Measurements from ENCODE around the gene AARS2.
"Not testable (repeated sequence)": the region's sequence is repeated elsewhere in the genome, so short reads cannot be mapped to it uniquely, and the experiment has no call there.

Gene AARS2

DNA sequence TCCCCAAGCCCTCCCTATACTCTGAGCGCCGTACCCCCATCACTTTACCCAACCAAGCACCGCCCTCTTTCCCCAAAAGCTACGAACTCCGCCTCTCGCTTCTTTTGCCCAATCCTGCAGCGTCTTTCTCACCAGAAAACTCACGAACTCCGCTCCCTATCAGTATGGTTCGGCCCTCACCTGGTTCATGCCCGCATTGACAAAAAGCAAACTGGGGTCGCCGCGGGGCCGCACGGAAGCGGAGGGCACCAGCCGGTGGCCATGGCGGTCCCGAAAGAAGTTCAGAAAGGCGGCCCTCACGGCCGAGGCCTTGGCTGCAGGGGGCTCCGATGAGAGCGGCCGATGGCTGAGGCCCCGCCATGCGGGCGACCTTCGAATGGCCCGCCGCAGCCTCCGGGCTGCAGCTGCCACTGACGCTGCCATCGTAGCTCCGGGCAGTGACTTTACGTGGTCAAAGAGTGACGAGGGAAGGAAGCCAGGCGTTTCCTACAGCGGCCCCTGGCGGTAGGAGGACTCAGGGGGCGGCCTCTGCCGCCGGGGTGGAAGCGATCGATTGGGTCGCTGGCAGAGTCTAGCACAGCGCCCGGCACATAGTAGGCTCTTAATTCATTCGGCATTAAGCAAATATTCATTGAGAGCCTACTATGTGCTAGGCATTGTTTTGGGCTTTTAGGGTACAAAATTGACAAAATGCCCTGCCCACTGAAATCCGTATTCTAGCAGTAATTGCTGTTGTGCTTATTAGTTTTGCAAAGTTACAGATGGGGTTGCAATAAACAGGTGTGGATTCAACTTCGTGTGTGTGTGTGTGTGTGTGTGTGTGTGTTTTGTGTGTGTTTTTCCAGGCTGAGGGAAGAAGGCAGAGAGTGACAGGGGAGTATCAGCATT is at the start of gene AARS2:
Gene AARS2 (minus strand): TSS at position 447 of the 888 bp plus-strand sequence. CDS start 24 bp downstream, at position 423.
- DNase-seq (ENCODE audit: insufficient read length, low spot score) (peak; percentile 87), FAIRE-seq (peak; percentile 86)

DNA sequence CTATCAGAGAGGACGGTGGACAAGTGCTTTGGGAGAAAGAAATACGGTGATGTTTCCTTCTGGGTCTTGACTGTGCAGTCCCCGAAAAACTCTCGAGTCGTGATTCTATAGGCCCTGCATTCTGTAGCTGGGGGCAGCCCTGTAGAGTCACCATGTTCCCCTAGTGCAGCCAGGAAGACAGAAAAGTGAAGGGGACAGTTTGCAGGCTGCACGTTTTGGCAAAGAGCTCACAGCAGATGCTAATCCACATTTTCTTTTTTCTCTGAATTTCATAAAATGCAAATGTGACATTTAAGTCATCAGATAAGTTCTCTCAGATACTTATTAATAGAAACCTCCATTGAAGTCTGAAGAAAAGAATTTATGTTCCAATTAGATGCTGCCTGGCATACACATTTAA is 48.8 kb upstream of the AARS2 start:
- DNase-seq (ENCODE audit: insufficient read length, low spot score) (no peak), FAIRE-seq (no peak)

DNA sequence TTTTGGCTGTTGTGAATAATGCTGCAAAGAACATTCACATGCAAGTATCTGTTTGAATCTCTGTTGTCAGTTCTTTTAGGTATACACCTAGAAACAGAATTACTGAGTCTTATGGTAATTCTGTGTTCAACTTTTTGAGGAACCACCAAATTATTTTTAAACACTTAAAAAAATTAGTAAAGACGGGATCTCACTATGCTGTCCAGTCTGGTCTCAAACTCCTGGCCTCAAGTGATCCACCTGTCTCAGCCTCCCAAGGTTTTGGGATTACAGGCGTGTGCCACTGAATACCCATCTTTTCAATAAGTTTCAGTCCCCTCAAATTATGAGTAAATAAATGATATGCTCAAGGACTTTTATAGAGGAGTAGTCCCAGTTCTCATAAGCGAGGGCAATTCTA is 46.8 kb upstream of the AARS2 start:
- DNase-seq (ENCODE audit: insufficient read length, low spot score), result no peak
- FAIRE-seq, result no peak

DNA sequence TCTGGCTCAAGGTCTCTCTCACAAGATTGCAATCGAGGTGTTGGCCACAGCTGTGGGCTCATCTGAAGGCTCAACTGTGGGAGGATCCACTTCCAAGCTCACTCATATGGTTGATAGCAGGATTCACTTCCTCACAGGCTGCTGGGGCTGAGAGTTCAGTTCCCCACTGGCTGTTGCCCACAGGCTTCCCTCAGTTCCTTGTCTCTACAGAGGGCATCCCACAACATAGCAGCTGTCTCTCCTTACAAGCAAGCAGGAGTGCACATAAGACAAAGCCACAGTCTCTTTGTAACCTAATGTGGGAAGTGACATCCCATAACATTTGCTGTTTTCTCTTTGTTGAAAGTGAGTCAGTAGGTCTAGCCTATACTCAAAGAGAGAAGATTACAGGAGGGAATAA is 43.3 kb upstream of the AARS2 start:
- FAIRE-seq (no peak), DNase-seq (ENCODE audit: insufficient read length, low spot score) (no peak)

DNA sequence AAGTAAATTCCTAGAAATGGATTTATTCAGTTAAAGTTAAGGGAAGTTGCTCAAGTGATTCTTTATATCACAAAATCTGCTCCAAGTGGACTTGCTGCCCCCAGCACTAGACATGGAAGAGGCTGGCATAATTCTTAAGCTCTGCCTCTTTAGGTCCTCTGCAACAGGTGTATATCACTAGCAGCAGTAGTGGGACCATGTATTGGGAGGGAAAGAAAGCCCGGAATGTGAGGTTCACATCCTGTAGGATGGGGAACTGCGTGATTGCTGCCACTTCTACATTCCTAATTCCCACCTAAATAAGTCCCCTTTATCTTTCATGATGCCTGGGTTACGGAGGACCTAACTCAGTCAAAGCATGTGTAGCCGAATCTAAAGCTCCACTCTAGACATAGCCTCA is 42.5 kb upstream of the AARS2 start:
- DNase-seq (ENCODE audit: insufficient read length, low spot score), result no peak
- FAIRE-seq, result no peak

DNA sequence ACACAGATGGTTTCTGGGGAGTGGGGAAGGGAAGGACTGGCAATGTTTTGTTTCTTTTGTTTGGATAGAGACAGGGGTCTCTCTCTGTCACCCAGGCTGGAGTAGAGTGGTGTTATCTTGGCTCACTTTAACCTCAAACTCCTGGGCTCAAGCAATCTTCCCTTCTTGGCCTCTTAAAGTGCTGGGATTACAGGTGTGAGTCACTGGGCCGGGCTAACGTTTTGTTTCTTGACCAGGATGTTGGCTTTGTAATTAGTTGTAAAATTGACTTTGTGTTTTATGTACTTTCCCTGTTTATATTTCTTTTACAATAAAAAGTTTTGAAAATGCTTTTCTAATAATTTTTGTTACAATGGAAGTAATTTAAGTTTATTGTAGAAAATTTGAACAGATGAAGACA is 40.2 kb upstream of the AARS2 start:
- FAIRE-seq (no peak), DNase-seq (ENCODE audit: insufficient read length, low spot score) (no peak)

DNA sequence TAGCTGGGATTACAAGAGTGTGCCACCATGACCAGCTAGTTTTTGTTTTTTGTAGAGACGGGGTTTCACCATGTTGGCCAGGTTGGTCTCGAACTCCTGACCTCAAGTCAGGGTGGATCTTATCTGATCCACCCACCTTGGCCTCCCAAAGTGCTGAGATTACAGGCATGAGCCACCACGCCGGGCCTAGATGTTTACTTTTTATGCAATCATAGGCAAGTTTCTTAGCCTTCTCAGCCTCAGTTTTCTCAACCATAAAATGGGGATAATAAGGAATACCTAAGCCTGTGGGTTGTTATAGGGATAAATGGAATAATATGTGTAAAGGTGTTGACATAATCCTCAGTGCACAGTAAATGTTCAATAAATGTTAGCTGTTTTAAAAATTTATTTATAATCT is 39.1 kb upstream of the AARS2 start:
- DNase-seq (ENCODE audit: insufficient read length, low spot score) (no peak), FAIRE-seq (no peak)

DNA sequence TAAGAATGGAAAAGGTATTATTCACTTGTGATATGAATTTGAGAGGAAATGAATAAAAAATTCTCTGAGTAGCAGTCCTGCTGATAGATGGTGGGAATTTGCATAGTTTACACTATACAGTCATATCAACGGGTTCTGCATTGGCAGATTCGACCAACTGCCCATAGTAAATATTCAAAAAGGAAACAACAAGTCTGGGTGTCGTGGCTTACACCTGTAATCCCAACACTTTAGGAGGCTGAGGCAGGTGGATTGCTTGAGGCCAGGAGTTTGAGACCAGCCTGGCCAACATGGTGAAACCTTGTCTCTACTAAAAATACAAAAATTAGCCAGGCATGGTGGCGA is 37.5 kb upstream of the AARS2 start:
- not testable (repeated sequence) for DNase-seq (ENCODE audit: insufficient read length, low spot score); FAIRE-seq

DNA sequence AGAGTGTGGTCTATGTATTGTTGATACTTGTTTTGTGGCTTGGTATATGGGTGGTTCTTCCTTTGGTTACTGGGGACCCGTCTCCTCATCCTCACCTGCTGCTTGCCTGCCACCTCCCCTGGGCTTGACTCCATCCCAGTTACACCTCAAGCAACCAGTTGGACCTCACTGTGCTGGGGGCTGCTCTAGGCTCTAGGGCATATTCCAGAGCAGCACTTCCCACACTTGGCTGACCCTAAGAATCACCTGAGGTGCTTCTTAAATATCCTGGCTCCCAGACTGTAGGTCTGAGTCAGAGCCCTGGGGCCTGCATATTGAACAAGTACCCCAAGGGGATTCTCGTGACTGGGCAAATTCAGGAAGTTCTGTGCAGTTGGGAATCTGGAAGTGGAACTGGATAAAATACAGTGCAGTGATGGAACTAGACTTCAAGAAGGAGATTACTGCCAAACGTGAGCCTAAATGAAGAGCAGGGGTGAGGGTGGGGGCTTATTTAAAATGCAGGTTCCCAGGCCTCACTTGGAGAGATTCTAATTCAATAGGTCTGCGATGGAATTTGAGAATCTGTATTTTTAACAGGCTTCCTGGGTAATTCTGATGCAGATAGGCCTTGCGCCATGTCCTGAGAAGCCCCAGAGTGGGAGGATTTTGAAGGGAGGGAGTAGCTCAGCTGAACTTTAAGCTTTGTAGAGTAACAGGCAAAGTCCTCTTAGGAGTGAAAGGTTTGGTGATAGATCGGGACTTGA is 36.9 kb upstream of the AARS2 start:
- no peak for FAIRE-seq
- DNase-seq (ENCODE audit: insufficient read length, low spot score), result no peak

DNA sequence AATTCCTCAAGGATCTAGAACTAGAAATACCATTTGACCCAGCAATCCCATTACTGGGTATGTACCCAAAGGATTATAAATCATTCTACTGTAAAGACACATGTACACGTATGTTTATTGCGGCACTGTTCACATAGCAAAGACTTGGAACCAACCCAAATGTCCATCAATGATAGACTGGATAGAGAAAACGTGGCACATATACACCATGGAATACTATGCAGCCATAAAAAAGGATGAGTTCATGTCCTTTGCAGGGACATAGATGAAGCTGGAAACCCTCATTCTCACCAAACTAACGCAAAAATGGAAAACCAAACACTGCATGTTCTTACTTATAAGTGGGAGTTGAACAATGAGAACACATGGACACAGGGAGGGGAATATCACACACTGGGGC is 33.7 kb upstream of the AARS2 start:
- not testable (repeated sequence) for FAIRE-seq

DNA sequence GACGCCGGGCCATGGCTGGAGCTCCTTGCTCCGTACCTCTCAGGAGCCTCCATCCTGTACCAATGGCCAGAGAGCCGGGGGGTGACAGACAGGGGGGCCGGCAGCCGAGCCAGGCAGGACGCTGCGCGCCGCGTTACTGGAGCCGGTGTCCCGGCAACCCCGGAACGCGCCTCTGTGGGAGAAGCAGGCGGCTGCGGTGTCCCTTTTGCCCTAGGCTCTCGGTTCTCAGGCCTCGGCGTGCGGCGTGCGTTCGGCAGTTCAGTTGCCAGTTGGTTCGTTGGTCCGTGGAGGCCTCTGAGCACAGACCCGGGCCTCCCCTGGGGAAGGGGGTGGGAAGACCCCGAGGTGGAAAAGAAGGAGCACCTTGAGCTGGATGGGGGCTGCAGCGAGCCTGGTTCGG is 29.3 kb upstream of the AARS2 start, which contains the start of gene SPATS1:
Gene SPATS1 (plus strand): TSS at position 162 of the 400 bp plus-strand sequence. CDS start 446 bp downstream, outside the sequence.
- DNase-seq (ENCODE audit: insufficient read length, low spot score) (no peak), FAIRE-seq (no peak)

More for the DNA sequence above, 33.7 kb upstream of the AARS2 start:
- DNase-seq (ENCODE audit: insufficient read length, low spot score), result not testable (repeated sequence)

DNA sequence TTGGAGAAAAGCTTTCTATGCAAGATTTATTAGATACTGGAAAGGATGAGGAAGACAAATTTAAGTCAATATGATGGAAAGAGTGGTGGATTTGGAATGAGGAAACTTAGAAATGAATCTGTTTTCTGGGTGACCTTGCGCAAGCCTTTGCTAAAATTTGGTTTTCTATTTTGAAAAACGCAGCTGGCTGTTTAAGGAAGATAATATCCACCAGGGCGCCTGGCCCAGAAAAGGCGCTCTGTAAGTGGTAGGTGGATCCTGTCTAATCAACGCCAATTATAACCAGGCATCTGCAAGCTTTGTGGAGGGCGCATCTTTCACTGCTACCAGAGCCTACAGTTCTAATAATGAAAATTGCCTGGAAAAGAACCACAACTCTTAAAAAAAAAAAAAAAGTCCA is 28.9 kb upstream of the AARS2 start:
- FAIRE-seq (no peak), DNase-seq (ENCODE audit: insufficient read length, low spot score) (no peak)

DNA sequence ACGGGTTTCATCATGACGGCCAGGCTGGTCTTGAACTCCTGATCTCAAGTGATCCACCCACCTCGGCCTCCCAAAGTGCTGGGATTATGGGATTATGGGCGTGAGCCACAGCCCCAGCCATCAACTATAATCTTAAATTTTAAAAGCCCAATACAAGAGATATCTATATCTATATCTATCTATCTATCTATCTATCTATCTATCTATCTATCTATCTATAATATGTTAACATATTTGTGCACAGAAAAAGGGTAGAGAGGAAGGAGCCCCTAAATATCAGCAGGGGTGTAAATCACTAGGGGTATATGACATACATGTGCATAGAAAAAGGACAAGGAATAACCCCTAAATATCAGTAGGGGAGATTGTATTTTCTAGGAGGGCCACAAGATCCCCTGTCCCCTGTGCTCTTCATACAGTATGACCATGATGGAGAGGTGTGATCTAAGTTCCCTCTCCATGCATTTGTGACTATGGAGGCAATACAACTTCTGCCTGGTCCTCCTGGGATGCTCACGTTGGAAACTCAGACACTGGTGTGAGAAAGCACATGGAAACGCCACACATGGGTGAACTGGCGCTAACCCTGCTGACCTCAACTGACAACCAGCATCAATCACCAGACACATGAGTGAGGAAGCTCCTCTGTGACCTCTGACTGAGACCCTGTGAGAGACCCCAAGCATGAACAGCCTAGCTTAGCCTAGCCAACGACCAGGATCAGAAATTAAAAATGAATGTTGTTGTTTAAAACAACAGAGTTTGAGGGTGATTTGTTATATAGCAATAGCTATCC is 28.1 kb upstream of the AARS2 start:
- DNase-seq (ENCODE audit: insufficient read length, low spot score) (no peak), FAIRE-seq (no peak)

DNA sequence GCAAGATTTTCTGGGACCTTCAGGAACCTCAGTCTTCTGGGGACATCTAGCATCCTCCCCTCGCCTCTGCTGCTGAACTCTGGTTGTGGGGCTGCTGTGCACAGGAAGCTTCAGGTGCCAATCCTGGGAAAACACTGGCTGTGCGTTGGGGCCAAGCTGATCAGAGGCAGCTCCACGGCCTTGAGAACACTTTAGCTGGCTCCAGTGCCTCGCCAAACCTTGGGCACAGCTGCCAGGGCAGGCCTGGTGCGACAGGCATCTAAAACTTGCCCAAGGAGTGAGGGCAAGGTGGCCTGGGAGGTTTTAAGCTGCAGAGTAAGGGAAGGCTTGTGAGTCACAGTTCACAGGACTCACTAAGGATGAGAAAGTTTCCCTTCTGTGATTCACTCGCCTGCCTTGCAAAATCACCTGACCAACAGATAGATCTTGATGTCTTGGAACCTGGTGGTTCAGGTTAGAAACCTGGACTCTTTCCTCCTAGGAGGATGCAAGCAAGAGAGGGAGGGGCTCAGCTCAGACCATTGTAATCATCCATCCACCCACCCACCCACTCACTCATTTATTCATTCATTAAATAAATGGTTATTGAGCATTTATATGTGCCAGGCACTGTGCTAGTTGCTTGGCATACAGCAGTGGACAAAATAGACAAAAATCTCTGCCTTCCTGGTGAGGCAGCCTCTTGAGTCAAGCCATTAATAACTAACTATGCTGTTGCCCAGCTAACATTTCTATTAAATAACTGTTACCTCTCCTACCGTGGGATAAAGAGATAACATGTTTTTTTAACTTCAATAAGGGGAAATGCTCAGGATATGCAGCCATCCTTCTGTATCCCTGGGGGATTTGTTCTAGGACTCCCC is 26.8 kb upstream of the AARS2 start:
- DNase-seq (ENCODE audit: insufficient read length, low spot score), result no peak

DNA sequence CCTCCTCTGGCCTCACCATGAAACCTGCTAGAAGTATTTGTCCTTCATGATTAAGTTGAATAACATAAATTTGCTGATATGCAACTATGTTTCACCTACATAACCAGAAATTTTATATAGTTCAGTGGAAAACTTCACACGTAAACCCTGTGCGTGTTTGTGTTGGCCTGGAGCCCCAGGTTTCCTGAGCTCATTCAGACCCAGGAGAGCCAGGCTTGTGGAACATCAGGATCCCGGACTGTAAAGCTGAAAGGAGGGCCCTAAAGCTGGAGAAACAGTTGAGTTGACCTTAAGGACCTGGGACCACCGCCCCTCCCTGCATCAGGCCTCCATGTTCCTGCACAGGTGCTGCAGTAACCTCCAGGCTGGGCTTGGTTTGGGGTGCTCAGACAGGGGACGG is 26.2 kb upstream of the AARS2 start:
- FAIRE-seq, result no peak
- DNase-seq (ENCODE audit: insufficient read length, low spot score), result no peak

More for the DNA sequence above, 26.8 kb upstream of the AARS2 start:
- no peak for FAIRE-seq

DNA sequence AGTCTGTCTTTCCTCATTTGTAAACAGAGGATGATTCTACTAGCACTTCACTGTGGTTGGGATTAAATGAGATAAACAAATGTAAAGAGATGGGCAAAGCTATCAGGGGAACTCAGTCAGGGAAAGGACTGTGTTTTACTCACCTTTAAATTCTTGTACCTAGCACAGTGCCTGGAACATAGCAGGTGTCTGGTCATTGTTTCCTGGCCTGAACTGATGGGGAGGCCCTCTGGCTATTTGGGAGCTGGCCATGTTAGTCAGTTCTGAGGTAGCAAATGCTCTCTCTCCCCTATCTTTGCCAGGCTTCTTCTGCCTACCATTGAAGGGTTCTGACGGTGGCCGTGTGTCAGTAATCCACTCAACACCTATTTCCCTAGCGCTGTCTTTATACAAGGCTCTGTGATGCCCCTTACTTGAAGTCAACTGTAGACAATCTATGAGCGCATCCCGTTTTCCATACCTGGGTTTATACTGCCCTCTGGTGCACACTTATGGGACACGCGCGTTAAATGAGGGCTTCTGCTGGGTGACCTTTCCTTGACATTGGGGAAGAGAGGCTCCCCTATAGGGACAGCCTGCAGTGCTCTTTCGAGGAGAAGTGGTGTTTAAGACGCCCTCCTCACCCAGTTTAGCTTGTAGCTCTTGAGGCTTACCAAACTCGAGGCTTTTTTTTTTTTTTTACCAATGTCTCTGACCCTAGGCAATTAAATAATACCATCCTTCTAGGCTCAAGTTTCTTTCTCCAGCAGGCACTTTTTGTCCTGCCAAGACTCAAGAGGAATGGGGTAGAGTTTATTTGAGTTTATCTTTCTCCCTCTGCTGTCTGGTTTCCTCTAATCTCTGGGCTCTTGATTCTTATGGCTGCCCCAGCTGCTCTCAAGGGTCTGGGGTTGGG is 25.3 kb upstream of the AARS2 start:
- FAIRE-seq (peak; percentile 83), DNase-seq (ENCODE audit: insufficient read length, low spot score) (peak; percentile 74)

DNA sequence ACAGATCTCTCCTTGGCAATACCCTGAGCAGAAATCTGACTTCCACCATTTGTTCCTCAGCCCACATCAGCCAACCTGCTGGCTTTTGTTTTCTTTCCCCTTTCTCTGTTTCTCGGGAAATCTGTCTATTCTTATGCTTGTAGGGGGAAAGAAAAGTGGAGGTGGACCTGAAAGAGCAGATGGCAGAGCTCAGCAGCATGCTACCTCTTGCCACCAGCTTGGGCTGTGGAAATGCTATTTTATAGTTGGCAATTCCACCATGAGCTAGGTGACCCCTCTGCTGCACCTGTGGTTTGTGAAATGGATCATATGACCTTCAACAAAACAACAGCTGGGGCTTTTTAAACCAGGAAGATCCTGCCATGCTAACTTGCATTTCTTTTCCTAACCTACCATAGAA is 22.5 kb upstream of the AARS2 start:
- FAIRE-seq (no peak), DNase-seq (ENCODE audit: insufficient read length, low spot score) (no peak)

DNA sequence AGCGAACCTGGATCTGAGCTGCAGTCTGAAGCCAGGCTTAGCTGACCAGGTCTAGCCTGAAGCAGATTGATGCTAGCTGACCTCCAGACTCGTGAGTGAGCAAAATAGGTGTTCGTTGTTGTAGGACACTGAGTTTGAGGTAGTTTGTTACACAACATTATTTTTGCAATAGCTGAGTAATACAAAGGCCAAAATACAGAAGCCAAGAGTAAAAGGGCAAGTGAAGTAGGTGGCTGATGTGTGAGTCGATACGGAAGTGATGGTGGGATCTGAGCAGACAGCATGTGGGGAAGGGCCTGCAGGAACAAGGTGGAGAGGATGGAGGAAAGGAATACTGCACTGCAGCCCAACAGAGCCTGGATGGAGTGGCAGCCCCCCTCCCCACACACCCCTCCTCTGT is 20.8 kb upstream of the AARS2 start:
- no peak for FAIRE-seq
- DNase-seq (ENCODE audit: insufficient read length, low spot score), result no peak

DNA sequence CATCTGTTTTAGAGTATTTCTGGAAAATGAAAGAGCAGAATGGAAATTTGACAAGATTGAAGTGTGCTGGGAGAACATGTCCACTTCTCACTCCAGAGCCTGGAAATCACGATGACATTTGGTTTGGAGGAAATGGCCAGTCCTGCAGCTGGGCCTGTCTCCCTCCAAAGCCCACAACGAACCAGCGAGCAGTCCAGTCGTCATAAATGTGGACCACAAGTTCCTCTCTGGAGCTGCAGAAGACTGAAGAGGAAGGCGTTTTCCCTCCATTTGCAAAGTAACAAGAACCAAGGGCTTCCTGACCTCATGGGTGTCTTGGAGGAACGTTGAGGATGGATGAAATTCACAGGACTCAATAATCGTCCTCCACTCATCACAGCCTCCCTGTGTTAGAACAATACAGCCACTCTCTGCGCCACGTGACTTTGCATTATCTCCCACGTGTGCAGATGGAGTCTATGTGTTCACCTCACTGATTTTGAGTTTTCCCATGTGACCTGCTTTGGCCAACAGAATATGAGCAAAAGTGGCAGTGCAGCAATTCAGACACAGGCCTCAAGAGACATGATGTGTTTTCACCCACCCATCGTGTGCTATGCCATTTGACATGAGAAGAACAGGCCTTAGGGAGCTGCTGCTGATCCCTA is 20.2 kb upstream of the AARS2 start:
- no peak for FAIRE-seq
- no peak for DNase-seq (ENCODE audit: insufficient read length, low spot score)

Data from HTR-8/SVneo (cell line).